GM21423 (cell line): ENCODE data around the gene TRUB1.
"Not testable (repeated sequence)": the region's sequence is repeated elsewhere in the genome, so short reads cannot be mapped to it uniquely, and the experiment has no call there.

Experiments
- ATAC-seq: cut with Tn5 transposase; IDR thresholded peaks from one replicate; pipeline ENCODE4 v1.9.1; 2021; ENCODE audit warnings: mild to moderate bottlenecking, moderate library complexity; ENCODE audit not compliant: unreplicated experiment

The TRUB1 gene

DNA sequence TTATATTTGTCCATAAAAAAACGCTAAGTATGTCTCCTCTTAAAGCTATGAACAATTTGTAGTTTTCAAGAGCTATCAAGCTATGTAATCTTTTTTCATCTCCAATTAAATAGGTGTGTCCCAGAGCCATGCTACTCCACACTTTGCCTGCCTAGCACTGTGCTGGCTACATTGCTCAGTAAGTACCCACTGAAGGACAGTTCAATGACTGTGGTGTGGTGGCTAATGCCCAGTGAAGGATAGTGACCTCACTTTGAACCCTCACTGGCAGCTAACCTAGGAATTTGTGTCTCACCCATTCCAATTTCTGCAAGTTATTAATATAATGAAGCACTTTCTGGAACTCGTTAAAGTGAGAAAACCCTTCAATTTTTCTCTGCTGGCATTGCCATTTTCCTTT, 14.4 kb upstream of the TRUB1 start:
- no peak for ATAC-seq

- peak; percentile 90 for ATAC-seq
Measured at GRCh38 chr10:114925587-114926586, 12.1 kb upstream of the TRUB1 start.

DNA sequence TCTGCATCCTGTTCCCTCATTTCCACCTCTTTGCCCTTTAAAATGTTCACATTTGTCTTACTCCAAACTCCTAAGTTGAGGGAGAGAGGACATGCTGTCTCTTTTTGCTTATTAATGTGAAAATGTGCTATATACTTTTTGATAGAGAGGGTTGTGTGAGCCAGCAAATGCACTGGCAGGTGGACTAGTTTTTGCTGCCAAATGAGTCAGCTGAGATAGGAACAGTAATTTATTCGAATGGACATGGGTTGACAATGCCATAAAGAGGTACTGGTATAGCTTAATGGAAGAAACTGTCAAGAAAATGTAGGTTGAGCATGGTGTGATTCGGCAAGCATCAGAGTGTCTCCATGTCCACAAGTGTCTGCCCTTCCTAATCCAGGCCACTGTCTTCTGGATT, 9.2 kb upstream of the TRUB1 start:
- ATAC-seq, result no peak

- ATAC-seq, result no peak
Measured at GRCh38 chr10:114930320-114930719, 7.7 kb upstream of the TRUB1 start.

DNA sequence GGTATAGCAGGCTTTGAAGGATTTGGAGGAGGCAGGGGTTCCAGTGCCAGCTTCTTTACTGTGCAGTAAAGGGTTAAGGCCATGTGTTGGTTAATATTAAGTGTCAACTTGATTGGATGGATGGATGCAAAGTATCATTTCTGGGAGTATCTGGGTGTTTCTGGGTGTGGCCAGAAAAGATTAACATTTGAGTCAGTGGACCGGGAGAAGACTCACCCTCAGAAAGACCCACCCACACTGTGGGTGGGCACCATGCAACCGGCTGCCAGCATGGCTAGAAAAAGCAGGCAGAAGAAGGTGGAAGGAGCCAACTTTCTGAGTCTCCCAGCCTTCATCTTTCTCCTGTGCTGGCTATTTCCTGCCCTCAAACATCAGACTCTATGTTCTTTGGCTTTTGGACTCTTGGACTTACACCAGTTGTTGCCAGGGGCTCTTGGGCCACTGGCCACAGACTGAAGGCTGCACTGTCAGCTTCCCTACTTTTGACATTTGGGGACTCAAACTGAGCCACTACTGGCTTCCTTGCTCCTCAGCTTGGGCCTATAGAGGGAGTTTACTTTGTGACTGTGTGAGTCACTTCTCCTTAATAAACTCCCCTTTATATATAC, 6.8 kb upstream of the TRUB1 start:
- ATAC-seq, result no peak

- ATAC-seq, result no peak
Measured at GRCh38 chr10:114932225-114932624, 5.8 kb upstream of the TRUB1 start.

DNA sequence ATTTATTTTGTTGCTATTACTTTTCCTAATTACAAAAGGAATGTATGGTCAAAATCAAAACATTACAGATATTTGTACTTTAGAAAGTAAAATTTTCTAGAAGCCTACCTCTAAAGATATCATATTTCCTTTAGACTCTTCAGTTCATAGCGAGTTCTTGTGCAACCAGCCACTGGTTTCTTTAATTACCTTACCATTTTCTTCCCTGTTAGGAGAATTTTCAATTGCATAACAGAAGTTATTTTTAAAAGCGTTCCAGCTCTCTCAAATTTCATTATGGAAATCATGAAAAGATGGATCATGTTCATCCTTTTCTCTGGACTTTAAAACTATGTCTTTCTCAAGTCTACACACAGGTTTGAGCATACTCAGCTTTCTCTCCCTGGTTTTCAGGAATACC, 5.0 kb upstream of the TRUB1 start:
- no peak for ATAC-seq

DNA sequence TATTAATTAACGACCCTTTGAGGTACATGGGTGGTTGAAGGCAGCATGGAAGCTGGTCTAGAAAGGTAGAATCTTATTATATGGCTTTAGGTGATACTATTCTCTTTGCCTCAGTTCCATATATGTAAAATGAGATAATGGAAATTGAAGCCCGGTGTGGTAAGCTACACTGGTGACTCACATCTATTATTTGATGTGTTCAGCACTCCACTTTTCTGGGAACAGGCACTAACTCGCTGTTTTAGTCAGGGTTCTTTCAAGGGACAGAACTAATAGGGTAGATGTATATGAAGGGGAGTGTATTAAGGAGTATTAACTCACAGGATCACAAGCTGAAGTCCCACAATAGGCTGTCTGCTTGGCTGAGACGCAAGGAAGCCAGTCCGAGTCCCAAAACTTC, 4.4 kb upstream of the TRUB1 start:
- no peak for ATAC-seq

GRCh38 chr10:114933995-114934394, 4.0 kb upstream of the TRUB1 start:
- not testable (repeated sequence) for ATAC-seq

DNA sequence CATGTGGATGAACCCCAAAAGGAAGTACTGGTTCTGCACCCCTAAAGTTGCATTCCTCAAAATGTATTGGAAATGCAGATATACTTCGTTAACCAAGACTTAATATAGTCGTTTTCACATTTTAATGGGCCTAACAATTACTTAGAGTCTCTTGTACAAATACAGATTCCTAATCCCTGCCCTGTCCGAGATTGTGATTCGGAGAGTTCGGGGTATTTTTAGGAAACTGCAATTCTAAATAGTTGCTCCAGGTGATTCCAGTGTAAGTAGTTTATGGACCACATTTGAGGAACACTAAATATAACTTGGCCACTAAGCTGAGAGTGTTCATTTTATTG, 830 bp downstream of the TRUB1 start:
- ATAC-seq, result no peak

GRCh38 chr10:114940735-114941134, 2.7 kb downstream of the TRUB1 start:
- ATAC-seq, result no peak

DNA sequence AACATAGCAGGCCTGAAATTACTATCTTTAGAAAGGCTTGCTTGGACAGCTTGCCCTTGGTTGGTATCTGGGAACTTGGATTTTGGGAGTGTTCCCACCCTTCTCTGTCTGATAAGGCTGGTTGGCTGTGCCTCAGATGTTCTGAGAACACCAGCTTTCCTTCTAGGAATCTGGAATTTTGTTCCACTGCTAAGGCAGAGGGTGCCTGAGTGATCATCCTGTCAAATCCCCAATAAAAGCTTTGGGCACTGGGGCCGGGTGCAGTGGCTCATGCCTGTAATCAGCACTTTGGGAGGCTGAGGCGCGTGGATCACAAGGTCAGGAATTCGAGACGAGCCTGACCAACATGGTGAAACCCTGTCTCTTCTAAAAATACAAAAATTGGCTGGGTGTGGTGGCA, 5.0 kb downstream of the TRUB1 start:
- ATAC-seq, result no peak

GRCh38 chr10:114953047-114953446, 15.1 kb downstream of the TRUB1 start:
- ATAC-seq, result no peak

DNA sequence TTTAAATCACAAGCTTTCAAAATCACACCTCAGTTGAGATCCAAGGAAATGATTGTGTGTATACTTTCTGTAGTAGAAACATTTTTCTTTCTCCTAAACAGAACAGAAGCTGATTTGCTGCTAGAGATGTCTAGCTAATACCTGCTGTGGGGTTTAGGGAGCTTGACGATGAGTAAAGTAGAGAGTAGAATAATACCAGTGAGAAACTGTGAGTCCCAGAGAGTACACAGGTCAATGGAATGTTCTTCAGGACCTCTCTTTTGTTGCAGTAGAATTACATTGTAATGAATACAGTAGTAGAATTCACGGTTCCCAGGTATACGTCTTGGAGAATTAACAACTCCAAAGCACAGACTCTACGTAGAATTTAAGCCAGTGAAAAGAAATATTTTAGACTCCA, 18.0 kb downstream of the TRUB1 start:
- no peak for ATAC-seq

DNA sequence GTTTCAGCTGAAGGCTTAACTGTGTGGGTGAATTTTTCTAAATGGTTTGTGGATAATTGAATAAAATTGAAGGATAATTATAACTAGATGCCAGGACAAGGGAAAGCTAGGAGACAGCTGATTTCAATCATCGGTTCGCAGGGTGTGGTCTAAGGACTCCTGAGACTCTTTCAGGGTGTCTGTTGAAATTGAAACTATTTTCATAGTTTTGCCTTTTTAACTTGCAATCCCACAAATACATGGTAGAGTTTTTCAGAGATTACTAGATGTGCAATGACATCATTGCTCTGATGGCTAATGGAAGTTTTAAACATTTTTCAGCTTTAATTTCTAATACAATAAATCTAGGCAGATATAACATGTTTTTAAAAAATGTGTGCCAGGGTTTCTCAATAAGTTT, 18.5 kb downstream of the TRUB1 start:
- ATAC-seq, result no peak

DNA sequence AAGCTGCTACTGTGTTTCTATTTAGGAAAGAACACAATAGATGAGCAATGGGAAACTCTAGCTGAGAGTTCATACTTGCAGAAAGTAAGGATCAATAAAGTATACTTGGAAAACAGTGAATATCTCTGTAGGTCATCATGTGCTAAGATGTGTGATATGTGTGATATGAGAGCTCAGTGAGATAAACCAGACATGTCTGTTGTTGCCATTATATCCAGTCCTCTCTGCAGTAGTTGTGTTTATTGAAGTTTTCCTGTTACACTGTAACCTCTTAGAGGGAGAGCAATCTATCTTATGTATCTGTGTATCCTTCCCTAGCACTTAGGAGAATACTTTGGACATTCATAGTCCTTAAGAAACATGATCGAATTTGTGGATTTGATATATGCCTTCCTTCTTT, 19.1 kb downstream of the TRUB1 start:
- no peak for ATAC-seq

GRCh38 chr10:114957673-114958072, 19.7 kb downstream of the TRUB1 start:
- ATAC-seq, result no peak

DNA sequence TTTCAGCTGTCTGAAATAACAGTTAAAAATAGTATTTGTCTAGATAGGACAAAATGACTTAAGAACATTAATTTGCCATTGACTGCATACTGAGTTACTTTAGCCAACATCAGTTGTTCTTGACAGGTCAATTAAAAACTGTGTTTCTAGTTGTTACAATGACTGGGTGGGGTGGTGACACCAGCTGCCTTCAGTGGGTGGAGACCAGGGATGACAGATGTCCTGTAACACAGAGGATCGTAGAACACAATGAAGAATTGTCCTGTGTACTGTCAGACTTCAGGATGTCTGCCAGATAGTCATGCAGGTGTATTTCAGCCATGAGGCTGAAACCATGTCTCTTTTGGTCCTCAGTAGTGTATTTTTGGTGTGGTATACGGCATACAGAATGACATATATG, 24.4 kb downstream of the TRUB1 start:
- no peak for ATAC-seq

DNA sequence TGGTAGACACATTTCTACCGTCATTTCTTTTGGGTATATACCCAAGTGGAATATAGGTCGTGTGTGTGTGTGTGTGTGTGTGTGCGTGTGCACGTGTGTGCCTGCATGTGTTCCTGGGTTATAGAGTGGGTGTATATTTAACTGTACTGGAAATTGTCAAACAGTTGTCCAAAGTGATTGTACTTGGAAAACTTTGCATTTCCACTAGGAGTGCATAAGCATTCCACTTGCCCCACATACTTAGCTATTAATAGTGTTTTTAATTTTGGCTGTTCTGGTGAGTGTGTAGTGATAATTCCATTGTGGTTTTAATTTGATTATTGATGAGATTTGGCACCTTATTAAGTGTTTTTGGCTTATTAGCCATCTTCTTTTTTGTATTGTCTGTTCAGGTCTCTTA, 25.9 kb downstream of the TRUB1 start:
- ATAC-seq, result no peak

DNA sequence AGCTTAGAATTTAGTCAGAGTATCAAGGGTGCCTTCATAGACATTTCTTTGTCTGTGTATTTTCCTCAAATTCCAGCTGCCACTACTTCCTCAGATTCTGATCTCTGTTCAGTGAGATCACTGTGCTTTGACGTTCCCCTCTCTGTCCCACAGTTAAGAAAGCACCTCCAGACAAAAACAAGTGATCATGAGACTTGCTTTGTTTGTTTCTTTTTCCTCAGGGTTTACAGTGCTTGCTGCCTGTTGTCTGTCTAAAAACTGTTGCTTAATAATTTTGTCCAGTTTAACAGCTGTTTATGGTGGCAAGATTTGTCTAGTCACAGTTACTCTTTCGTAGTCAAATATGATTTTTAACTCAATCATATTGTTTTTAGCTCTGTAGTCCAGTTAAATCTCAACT, 29.1 kb downstream of the TRUB1 start:
- no peak for ATAC-seq

DNA sequence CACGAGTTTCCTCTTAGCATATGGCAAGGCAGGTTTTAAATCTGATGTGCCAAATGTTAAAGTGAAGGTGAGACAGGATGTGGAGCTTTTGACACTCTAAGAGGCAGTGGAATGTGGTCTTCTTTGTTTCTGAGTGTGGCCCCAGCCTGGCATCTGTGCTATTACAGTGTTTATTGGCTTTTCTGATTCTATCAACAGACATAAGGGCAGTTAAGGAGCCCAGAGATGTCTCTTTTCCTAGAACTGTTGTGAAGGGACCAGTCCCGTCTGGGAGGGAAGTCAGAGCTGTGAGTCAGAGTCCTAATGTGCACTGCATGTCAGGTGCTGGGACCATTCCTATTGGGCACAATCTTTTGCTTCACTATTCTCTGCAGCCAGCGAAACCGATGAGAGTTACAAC, 32.5 kb downstream of the TRUB1 start:
- ATAC-seq, result no peak

DNA sequence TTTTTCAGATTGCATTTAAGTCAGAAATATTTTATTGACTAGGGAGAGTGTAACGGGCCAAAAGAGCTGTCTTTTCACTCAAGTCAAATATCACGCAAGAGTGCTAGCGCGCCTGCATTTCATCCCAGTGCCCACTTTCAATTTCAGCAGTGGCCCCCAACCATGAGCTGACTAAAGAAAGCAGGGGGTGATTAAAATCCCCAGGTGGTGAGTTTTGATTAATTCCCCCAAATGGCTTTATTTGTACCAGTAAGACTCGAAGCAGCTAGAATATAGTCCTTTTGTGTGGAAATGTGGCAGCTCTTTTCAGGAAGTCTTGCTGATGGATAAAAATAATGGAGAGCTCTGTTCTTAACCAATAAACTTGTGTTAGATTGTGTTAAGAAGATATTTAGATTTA, 35.3 kb downstream of the TRUB1 start:
- ATAC-seq, result no peak

DNA sequence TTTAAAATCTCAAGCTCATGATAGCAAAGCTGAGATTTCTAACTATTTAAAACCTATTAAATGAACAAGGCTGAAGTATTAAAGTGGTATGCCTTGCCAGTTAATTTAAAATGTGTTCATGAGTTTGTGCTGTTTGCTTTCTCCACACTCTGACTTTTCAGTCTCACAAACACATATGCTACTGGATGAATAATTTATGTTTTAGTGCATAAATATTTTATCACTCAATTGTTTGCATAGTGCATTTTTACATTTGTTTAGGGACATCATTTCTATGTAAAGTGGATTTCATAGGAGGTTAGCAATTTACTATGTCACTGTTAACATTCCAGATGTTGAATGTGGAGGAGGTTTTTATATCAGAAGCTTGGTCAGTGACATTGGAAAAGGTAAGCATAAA, 36.0 kb downstream of the TRUB1 start:
- ATAC-seq, result no peak
